ENCODE results near the gene DNAJC3. TPM values are rescaled to one million over a fixed set of nuclear protein-coding genes. Genes with fewer than 3 reads are reported as not detected.

Gene DNAJC3
- total RNA-seq, 1 experiment from 2014 or later: 25.7 TPM

GRCh38 chr13:95677564-95678266 is 776 bp downstream of the DNAJC3 start:
- no peak for TF ChIP-seq POLR2AphosphoS5 (IDR thresholded peaks at IDR 0.05; ENCODE audit: low read depth, low read length)
- no peak for TF ChIP-seq CTCF (IDR thresholded peaks at IDR 0.05)
- TF ChIP-seq TCF7L2 (IDR thresholded peaks at IDR 0.05; ENCODE audit: low read depth, low read length): no peak
- BruUV-seq (replicated peaks): no TSS peak
- in situ Hi-C loops (cut with HindIII; ENCODE audit: low pct_unique_long_range_greater_than_20kb, low sequenced_read_pairs): no loop called here
- H3K27me3 ChIP-seq (ENCODE audit: control insufficient read depth, insufficient read depth, low read length): no peaks in the 10 kb centered on the region
- POLR2A ChIA-PET: no interaction called here
- ATAC-seq: peak; percentile 22
- H3K4me3 ChIP-seq (ENCODE audit: low read depth in 2 of 2, low read length in 2 of 2): peak overlapping the region; percentile 58 to 86
- H3K9me3 ChIP-seq (ENCODE audit: control insufficient read depth, insufficient read depth, low read depth, low read length): no peaks in the 10 kb centered on the region
- H3K36me3 ChIP-seq (ENCODE audit: control insufficient read depth, insufficient read depth, low read length): peaks cover 3% of the 10 kb centered on the region; the same call in 1 of the 2 replicates
- CTCF ChIA-PET: no interaction called here
- H3K4me1 ChIP-seq (ENCODE audit: control insufficient read depth, insufficient read depth, low read length): peaks cover 16% of the 10 kb centered on the region; the same call in 1 of the 2 replicates
- peak overlapping the region; percentile 57 for H3K27ac ChIP-seq (ENCODE audit: low read length)
- no peak for DNase-seq (ENCODE audit: low read depth, low spot score)
- intact Hi-C loops (cut with micrococcal nuclease; ENCODE audit: unreplicated experiment): loop anchor here (10.0 kb wide), 1 partner anchor 157 kb away; no protein-coding TSS in a partner anchor

- BruUV-seq (replicated peaks): TSS peak; percentile 58
- 0 out of 2 replicates have a peak overlapping the region, but pooled peaks have one; percentile 12 for H3K27ac ChIP-seq (ENCODE audit: low read length)
- ChIA-PET CTCF (no interaction called here), POLR2A (interaction anchor here (0.6 kb wide), 1 partner anchor 416 kb away, joined by 9 read pairs; no protein-coding TSS in a partner anchor)
- in situ Hi-C loops (cut with HindIII; ENCODE audit: low pct_unique_long_range_greater_than_20kb, low sequenced_read_pairs) (no loop called here), intact Hi-C loops (cut with micrococcal nuclease; ENCODE audit: unreplicated experiment) (loop anchor here (10.0 kb wide), 1 partner anchor 156 kb away; no protein-coding TSS in a partner anchor)
- no peaks in the 10 kb centered on the region for H3K27me3 ChIP-seq (ENCODE audit: control insufficient read depth, insufficient read depth, low read length)
- H3K4me3 ChIP-seq (ENCODE audit: low read depth in 2 of 2, low read length in 2 of 2): peak overlapping the region; percentile 58 to 86; a peak in 3 of 4 replicates
- DNase-seq (ENCODE audit: low read depth, low spot score): no peak
- H3K9me3 ChIP-seq (ENCODE audit: control insufficient read depth, insufficient read depth, low read depth, low read length): no peaks in the 10 kb centered on the region
- peaks cover 16% of the 10 kb centered on the region; the same call in 1 of the 2 replicates for H3K4me1 ChIP-seq (ENCODE audit: control insufficient read depth, insufficient read depth, low read length)
- no peak for ATAC-seq
- TF ChIP-seq SIN3A (IDR thresholded peaks at IDR 0.05; ENCODE audit: borderline replicate concordance, insufficient read depth, low read depth, low read length): no peak
- no peak for TF ChIP-seq CTCF (IDR thresholded peaks at IDR 0.05)
- TF ChIP-seq POLR2AphosphoS5 (IDR thresholded peaks at IDR 0.05; ENCODE audit: low read depth, low read length): no peak
- TF ChIP-seq REST (IDR thresholded peaks at IDR 0.05; ENCODE audit: insufficient read depth in 1 of 2, low read depth in 2 of 2, low read length in 1 of 2): no peak
- no peak for TF ChIP-seq TCF7L2 (IDR thresholded peaks at IDR 0.05; ENCODE audit: low read depth, low read length)
- H3K36me3 ChIP-seq (ENCODE audit: control insufficient read depth, insufficient read depth, low read length): peaks cover 3% of the 10 kb centered on the region; the same call in 1 of the 2 replicates
Observed at GRCh38 chr13:95678967-95679366, 2.0 kb downstream of the DNAJC3 start.

All from Panc1 (cell line).